Nephron progenitor cell (in vitro differentiated cells): ENCODE measurements around the gene SEC61G.

Experiments
- DNase-seq: peaks from one replicate; pipeline ENCODE4 v3.0.0; 2021
- H3K27ac Mint-ChIP-seq: 2 replicates; pipeline ENCODE4 v1.8.0; 2021; ENCODE audit warnings: mild to moderate bottlenecking, moderate library complexity, mixed read lengths
- H3K27me3 Mint-ChIP-seq: 2 replicates; pipeline ENCODE4 v1.8.0; 2021; ENCODE audit warnings: mild to moderate bottlenecking, low read depth, mixed read lengths; ENCODE audit not compliant: poor library complexity
- H3K36me3 Mint-ChIP-seq: 2 replicates; pipeline ENCODE4 v1.8.0; 2021; ENCODE audit warnings: low read depth, mixed read lengths
- H3K4me1 Mint-ChIP-seq: 2 replicates; pipeline ENCODE4 v1.8.0; 2021; ENCODE audit warnings: mixed read lengths
- H3K4me3 Mint-ChIP-seq: 2 replicates; pipeline ENCODE4 v1.8.0; 2021; ENCODE audit warnings: mild to moderate bottlenecking, moderate library complexity, mixed read lengths
- H3K9me3 Mint-ChIP-seq: 2 replicates; pipeline ENCODE4 v1.8.0; 2021; ENCODE audit warnings: mild to moderate bottlenecking, moderate library complexity, mixed read lengths
- TF ChIP-seq, protein P1 (sequence below): fragments of 200-600 bp; sonication (generic); IDR thresholded peaks from 2 replicates; pipeline ENCODE4 v1.5.0; 2021; ENCODE audit warnings: antibody characterized with exemption

The SEC61G gene

DNA sequence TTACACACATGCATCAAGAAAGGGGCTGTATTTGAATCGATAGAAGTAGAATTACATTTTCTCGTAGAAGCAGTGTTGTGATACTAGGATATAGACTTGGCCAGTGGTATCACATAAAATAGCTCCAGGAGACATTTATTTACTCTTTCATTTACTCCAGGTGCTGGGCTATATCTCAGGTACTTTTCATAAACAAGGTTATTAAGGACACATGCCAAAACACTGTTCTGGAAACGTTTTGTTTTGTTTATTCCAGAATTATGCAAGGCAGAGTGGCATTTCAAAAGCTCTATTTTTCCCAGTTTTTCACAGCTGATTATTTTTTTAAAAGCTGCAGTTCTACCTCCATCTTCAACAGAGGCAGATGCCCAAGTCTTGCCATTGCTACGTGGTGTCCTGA is 37.8 kb upstream of the SEC61G start:
- peaks cover 23% of the 10 kb centered on the region for H3K4me1 Mint-ChIP-seq
- TF ChIP-seq, protein P1, sequence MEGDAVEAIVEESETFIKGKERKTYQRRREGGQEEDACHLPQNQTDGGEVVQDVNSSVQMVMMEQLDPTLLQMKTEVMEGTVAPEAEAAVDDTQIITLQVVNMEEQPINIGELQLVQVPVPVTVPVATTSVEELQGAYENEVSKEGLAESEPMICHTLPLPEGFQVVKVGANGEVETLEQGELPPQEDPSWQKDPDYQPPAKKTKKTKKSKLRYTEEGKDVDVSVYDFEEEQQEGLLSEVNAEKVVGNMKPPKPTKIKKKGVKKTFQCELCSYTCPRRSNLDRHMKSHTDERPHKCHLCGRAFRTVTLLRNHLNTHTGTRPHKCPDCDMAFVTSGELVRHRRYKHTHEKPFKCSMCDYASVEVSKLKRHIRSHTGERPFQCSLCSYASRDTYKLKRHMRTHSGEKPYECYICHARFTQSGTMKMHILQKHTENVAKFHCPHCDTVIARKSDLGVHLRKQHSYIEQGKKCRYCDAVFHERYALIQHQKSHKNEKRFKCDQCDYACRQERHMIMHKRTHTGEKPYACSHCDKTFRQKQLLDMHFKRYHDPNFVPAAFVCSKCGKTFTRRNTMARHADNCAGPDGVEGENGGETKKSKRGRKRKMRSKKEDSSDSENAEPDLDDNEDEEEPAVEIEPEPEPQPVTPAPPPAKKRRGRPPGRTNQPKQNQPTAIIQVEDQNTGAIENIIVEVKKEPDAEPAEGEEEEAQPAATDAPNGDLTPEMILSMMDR: no peak
- no peak for DNase-seq
- no peaks in the 10 kb centered on the region for H3K36me3 Mint-ChIP-seq
- H3K27ac Mint-ChIP-seq: peak overlapping the region; percentile 39
- H3K9me3 Mint-ChIP-seq: peaks cover 11% of the 10 kb centered on the region
- peaks cover 11% of the 10 kb centered on the region for H3K27me3 Mint-ChIP-seq
- H3K4me3 Mint-ChIP-seq: no peak overlapping the region

DNA sequence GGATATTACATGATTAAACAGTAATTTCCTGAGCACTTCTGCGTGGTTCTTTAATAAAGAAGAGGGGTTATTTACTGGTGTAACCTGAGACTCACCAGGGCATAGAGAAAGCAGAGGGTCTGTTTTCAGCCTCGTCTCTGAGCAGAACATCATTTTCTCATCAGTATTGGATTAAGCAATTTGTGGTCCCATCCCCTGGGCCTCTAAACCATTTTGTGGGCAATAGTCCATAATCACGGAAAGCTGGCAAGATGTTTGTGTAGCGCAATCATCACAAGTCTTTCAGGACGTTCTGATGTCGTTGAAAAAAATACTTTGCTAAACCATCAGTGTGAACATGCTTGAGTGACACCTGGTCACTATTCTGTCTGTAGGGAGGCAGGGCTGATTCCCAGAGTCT is 37.1 kb upstream of the SEC61G start:
- peaks cover 11% of the 10 kb centered on the region for H3K9me3 Mint-ChIP-seq
- H3K27ac Mint-ChIP-seq: no peak overlapping the region
- TF ChIP-seq, protein P1: no peak
- DNase-seq: no peak
- H3K4me3 Mint-ChIP-seq: no peak overlapping the region
- no peaks in the 10 kb centered on the region for H3K36me3 Mint-ChIP-seq
- H3K27me3 Mint-ChIP-seq: peaks cover 13% of the 10 kb centered on the region
- peaks cover 23% of the 10 kb centered on the region for H3K4me1 Mint-ChIP-seq

DNA sequence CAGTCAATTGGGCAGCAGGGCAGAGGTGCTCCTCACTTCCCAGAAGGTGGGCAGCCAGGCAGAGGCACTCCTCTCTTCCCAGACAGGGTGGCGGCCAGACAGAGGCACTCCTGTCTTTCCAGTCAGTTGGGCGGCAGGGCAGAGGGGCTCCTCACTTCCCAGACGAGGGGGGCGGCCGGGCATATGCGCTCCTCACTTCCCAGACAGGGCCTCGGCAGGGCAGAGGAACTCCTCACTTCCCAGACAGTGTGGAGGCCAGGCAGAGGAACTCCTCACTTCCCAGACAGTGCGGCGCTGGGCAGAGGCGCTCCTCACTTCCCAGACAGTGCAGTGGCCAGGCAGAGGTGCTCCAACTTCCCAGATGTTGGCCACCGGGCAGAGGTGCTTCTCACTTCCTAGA is 33.4 kb upstream of the SEC61G start:
- Mint-ChIP-seq H3K9me3 (peaks cover 4% of the 10 kb centered on the region), H3K4me3 (no peak overlapping the region), H3K27me3 (peaks cover 33% of the 10 kb centered on the region), H3K36me3 (no peaks in the 10 kb centered on the region), H3K4me1 (peaks cover 15% of the 10 kb centered on the region), H3K27ac (no peak overlapping the region)
- no peak for DNase-seq
- TF ChIP-seq, protein P1: no peak

DNA sequence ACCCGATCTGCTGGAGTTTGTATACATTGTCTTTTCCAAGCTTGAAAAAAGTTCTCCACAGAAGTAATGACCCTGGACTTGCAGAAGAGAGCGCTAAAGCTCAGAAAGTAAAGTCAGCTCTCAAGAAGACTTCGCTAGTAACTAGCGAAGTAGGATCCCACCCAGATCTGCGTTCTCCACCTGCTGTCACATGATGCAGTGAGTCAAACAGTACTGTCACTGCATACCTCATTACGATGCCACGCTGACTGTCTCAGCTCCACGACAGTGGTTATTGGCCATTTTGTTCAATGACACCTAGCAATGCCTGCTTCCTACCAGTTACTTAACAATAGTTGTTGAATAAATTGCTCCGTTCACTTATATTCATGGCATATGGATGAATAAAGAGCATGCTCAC is 29.7 kb upstream of the SEC61G start:
- TF ChIP-seq, protein P1: peak; percentile 51
- H3K27ac Mint-ChIP-seq: no peak overlapping the region
- peak; percentile 17 for DNase-seq
- H3K4me3 Mint-ChIP-seq: no peak overlapping the region
- peaks cover 37% of the 10 kb centered on the region for H3K27me3 Mint-ChIP-seq
- H3K9me3 Mint-ChIP-seq: peaks cover 4% of the 10 kb centered on the region
- no peaks in the 10 kb centered on the region for H3K36me3 Mint-ChIP-seq
- peaks cover 6% of the 10 kb centered on the region for H3K4me1 Mint-ChIP-seq

DNA sequence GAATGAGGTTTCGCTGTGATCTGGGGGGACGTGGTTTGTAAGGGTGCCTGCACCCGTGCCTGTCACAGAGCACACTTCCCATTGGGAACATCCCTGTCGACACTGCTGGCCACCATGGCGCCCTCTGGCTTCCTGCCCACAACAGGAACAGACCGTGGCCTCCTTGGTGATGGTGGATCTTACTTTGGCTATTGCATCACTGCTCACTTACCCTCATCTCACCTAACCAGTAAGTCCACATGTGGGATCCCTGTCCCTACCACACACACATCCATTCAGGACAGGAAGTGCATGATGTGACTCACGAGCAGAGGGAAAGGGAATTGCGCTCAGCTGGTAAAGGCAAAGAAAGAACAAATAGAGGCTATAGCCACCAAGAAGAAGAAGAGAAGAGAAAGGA is 26.2 kb upstream of the SEC61G start:
- Mint-ChIP-seq H3K4me3 (no peak overlapping the region), H3K27ac (no peak overlapping the region), H3K9me3 (no peaks in the 10 kb centered on the region), H3K4me1 (peaks cover 6% of the 10 kb centered on the region), H3K27me3 (peaks cover 28% of the 10 kb centered on the region), H3K36me3 (no peaks in the 10 kb centered on the region)
- DNase-seq: no peak
- TF ChIP-seq, protein P1: no peak

DNA sequence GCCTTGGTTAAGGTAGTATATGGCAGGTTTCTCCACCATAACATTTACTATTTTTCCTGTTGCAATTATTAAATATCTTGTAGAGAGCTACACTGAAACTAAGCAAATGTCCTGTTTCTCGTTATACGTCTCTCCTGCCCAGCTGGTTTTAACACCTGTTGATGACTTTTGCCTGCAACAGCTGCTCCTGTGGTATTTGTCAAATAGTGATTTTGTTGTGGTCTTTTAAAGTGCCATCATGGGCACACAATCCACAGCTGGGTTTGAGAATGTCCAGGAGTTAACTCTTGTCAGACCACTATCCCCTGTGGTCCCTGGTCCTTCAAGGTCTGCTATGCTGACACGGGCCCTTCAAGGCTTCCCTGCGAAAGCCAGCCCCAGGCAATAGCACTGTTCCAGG is 24.9 kb upstream of the SEC61G start:
- H3K9me3 Mint-ChIP-seq: no peaks in the 10 kb centered on the region
- no peak overlapping the region for H3K27ac Mint-ChIP-seq
- H3K4me3 Mint-ChIP-seq: no peak overlapping the region
- no peaks in the 10 kb centered on the region for H3K36me3 Mint-ChIP-seq
- no peak for DNase-seq
- peaks cover 21% of the 10 kb centered on the region for H3K27me3 Mint-ChIP-seq
- H3K4me1 Mint-ChIP-seq: peaks cover 6% of the 10 kb centered on the region
- TF ChIP-seq, protein P1: no peak
